OCI-LY3 (cell line): ENCODE results near the gene PPP1R3D.
"Not testable (repeated sequence)": the region's sequence is repeated elsewhere in the genome, so short reads cannot be mapped to it uniquely, and the experiment has no call there.

ENCODE experiments used
- H2AFZ ChIP-seq: fragments of 200-600, 300-600 bp; shearing (Covaris generic); 2 replicates; pipeline ENCODE4 v1.6.0; 2014; ENCODE audit warnings: antibody characterized with exemption, low read depth, low read length
- H3K27ac ChIP-seq: fragments of 200-600, 300-600 bp; sonication (generic); 2 replicates; pipeline ENCODE4 v1.5.1; 2014; ENCODE audit warnings: mild to moderate bottlenecking, low read length, moderate library complexity, mixed read lengths
- H3K27me3 ChIP-seq: fragments of 200-600, 300-600 bp; sonication (generic); 2 replicates; pipeline ENCODE4 v1.6.1; 2014; ENCODE audit warnings: low read depth, low read length, mixed read lengths
- H3K36me3 ChIP-seq: fragments of 200-600, 300-600 bp; sonication (generic); replicated peaks from 2 replicates; pipeline ENCODE3; 2014; ENCODE audit warnings: low read depth, low read length, mixed read lengths
- H3K4me1 ChIP-seq: fragments of 300-600, 200-600 bp; sonication (generic); 2 replicates; pipeline ENCODE4 v1.6.1; 2014; ENCODE audit warnings: low read length, mixed read lengths
- H3K4me2 ChIP-seq: fragments of 200-600, 300-600 bp; sonication (generic); 2 replicates; pipeline ENCODE4 v1.6.1; 2014; ENCODE audit warnings: low read length, mixed read lengths
- H3K4me3 ChIP-seq: fragments of 300-600, 200-600 bp; sonication (generic); 2 replicates; pipeline ENCODE4 v1.5.1; 2014; ENCODE audit warnings: antibody characterized with exemption, mild to moderate bottlenecking, low read length, moderate library complexity
- H3K79me2 ChIP-seq: fragments of 300-600, 200-600 bp; shearing (Covaris generic); 2 replicates; pipeline ENCODE4 v1.6.1; 2014; ENCODE audit warnings: mild to moderate bottlenecking, low read length, mixed read lengths
- H3K9ac ChIP-seq: fragments of 300-600, 200-600 bp; shearing (Covaris generic); 2 replicates; pipeline ENCODE4 v1.6.0; 2014; ENCODE audit warnings: mild to moderate bottlenecking, low read length, moderate library complexity
- H3K9me3 ChIP-seq: fragments of 200-600, 300-600 bp; shearing (Covaris generic); 2 replicates; pipeline ENCODE4 v1.6.1; 2014; ENCODE audit warnings: low read length, mixed read lengths; ENCODE audit not compliant: insufficient read depth
- H4K20me1 ChIP-seq: fragments of 200-600, 300-600 bp; sonication (generic); 2 replicates; pipeline ENCODE4 v1.6.1; 2016; ENCODE audit warnings: low read length, mixed read lengths; ENCODE audit not compliant: insufficient read depth
- CTCF ChIP-seq: fragments of 200-600, 300-600 bp; sonication (generic); IDR thresholded peaks from 2 replicates; pipeline ENCODE4 v1.5.1; 2014; ENCODE audit warnings: antibody characterized with exemption, low read length, low read depth
- EZH2phosphoT487 ChIP-seq: fragments of 200-600 bp; shearing (Covaris generic); IDR thresholded peaks from 2 replicates; pipeline ENCODE4 v1.6.1; 2018; ENCODE audit warnings: antibody characterized with exemption, mixed run types, low read depth

Gene PPP1R3D

GRCh38 chr20:59903621-59904020, 36.5 kb downstream of the PPP1R3D start:
- TF ChIP-seq EZH2phosphoT487 (no peak), CTCF (no peak)
- Histone ChIP-seq H3K27me3 (peaks cover 39% of the 10 kb centered on the region), H3K4me1 (no peaks in the 10 kb centered on the region), H3K9ac (no peak overlapping the region), H3K4me3 (no peak overlapping the region), H3K9me3 (no peaks in the 10 kb centered on the region), H2AFZ (no peak overlapping the region), H3K4me2 (no peak overlapping the region), H3K36me3 (no peaks in the 10 kb centered on the region), H4K20me1 (no peaks in the 10 kb centered on the region), H3K79me2 (no peaks in the 10 kb centered on the region), H3K27ac (no peak overlapping the region)

- Histone ChIP-seq H4K20me1 (no peaks in the 10 kb centered on the region), H3K27ac (no peak overlapping the region), H3K4me3 (no peak overlapping the region), H3K9ac (no peak overlapping the region), H2AFZ (no peak overlapping the region), H3K36me3 (no peaks in the 10 kb centered on the region), H3K79me2 (no peaks in the 10 kb centered on the region), H3K4me1 (no peaks in the 10 kb centered on the region), H3K27me3 (peaks cover 35% of the 10 kb centered on the region), H3K4me2 (no peak overlapping the region), H3K9me3 (no peaks in the 10 kb centered on the region)
- TF ChIP-seq CTCF (no peak), EZH2phosphoT487 (no peak)
These were observed 37.6 kb downstream of the PPP1R3D start for GRCh38 chr20:59902470-59902869.

- H3K4me1 ChIP-seq: peaks cover 7% of the 10 kb centered on the region
- TF ChIP-seq CTCF (no peak), EZH2phosphoT487 (no peak)
- H3K9me3 ChIP-seq: no peaks in the 10 kb centered on the region
- no peak overlapping the region for H3K4me3 ChIP-seq
- H3K36me3 ChIP-seq: no peaks in the 10 kb centered on the region
- peaks cover 44% of the 10 kb centered on the region for H3K27me3 ChIP-seq
- H3K4me2 ChIP-seq: no peak overlapping the region
- H2AFZ ChIP-seq: no peak overlapping the region
- no peaks in the 10 kb centered on the region for H4K20me1 ChIP-seq
- no peak overlapping the region for H3K27ac ChIP-seq
- no peak overlapping the region for H3K9ac ChIP-seq
- no peaks in the 10 kb centered on the region for H3K79me2 ChIP-seq
These were observed 44.2 kb downstream of the PPP1R3D start for GRCh38 chr20:59895908-59896307.

GRCh38 chr20:59891581-59891980, 48.5 kb downstream of the PPP1R3D start:
- H3K9me3 ChIP-seq: no peaks in the 10 kb centered on the region
- H3K4me1 ChIP-seq: peaks cover 7% of the 10 kb centered on the region
- no peaks in the 10 kb centered on the region for H3K79me2 ChIP-seq
- no peak overlapping the region for H3K4me2 ChIP-seq
- H3K27me3 ChIP-seq: peaks cover 46% of the 10 kb centered on the region
- no peak for TF ChIP-seq EZH2phosphoT487
- TF ChIP-seq CTCF: no peak
- H3K27ac ChIP-seq: no peak overlapping the region
- H2AFZ ChIP-seq: no peak overlapping the region
- H3K4me3 ChIP-seq: no peak overlapping the region
- no peaks in the 10 kb centered on the region for H3K36me3 ChIP-seq
- H3K9ac ChIP-seq: no peak overlapping the region
- H4K20me1 ChIP-seq: no peaks in the 10 kb centered on the region

GRCh38 chr20:59890035-59890434, 50.1 kb downstream of the PPP1R3D start:
- not testable (repeated sequence) for H3K36me3 ChIP-seq, H3K9me3 ChIP-seq, H3K4me1 ChIP-seq, H2AFZ ChIP-seq, H3K4me2 ChIP-seq, H3K27ac ChIP-seq, H3K4me3 ChIP-seq, H3K9ac ChIP-seq, H4K20me1 ChIP-seq, H3K79me2 ChIP-seq
- peaks cover 43% of the 10 kb centered on the region for H3K27me3 ChIP-seq
